ENCODE results near the gene ATP13A1.
A peak's percentile ranks its signal among the peaks of the same experiment; 100 is the strongest.

DNA sequence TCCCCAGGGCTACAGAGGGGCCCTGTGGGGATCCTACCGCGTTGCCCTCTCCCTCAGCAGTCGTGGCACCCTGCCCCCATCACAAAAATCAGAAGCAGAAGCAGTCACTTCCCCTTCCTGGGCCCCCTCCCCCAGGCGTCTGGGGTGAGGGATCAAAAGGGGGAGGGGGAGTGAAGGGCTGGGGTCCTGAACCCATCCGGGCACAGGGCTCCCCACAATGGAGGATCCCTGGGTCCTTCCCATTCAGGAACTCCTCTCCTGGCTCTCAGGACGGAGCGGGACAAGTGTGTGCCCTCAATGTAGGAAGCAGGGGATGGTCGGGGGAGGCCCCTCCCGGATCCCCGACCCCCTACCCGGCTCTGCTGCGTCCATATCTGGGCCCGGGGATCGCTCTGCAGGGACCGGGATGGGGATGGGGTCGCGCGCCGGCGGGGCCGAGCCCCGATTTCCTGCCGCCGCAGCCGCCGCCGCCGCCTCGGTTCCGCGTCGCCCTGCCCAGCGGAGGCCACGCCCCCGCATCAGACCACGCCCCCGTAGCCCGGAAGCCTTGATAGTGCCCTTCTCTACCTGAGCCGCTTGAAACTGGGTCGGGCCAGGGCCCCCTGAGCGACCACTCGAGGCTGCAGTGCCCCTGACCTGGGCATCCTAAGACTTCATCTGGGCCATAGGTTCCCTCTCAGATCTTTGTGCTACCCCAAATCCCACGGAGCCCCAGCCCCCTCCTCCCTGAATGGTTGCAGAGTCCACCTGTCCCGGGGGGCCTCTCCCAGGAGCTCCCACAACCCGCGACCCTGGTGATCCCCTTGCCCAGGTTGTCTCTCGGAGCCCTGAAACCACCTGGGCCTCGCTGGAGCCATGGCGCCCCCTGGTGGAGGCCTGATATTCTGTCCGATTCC is 20.1 kb downstream of the ATP13A1 start, which contains the start of gene GMIP:
- no peak for TF ChIP-seq EZH2 (IDR thresholded peaks at IDR 0.05; ENCODE audit: low read depth)
- TF ChIP-seq, protein P1, sequence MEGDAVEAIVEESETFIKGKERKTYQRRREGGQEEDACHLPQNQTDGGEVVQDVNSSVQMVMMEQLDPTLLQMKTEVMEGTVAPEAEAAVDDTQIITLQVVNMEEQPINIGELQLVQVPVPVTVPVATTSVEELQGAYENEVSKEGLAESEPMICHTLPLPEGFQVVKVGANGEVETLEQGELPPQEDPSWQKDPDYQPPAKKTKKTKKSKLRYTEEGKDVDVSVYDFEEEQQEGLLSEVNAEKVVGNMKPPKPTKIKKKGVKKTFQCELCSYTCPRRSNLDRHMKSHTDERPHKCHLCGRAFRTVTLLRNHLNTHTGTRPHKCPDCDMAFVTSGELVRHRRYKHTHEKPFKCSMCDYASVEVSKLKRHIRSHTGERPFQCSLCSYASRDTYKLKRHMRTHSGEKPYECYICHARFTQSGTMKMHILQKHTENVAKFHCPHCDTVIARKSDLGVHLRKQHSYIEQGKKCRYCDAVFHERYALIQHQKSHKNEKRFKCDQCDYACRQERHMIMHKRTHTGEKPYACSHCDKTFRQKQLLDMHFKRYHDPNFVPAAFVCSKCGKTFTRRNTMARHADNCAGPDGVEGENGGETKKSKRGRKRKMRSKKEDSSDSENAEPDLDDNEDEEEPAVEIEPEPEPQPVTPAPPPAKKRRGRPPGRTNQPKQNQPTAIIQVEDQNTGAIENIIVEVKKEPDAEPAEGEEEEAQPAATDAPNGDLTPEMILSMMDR (conservative IDR thresholded peaks at IDR 0.05): peak; percentile 100
